WTC11 (cell line): ENCODE data around the gene DHX30.

Experiments used
- CREB1 ChIP-seq: sonication (generic); formaldehyde crosslinking; IDR thresholded peaks from 2 replicates; pipeline ENCODE4 v1.8.0; 2023; ENCODE audit warnings: mild to moderate bottlenecking, missing genetic modification reagents
- CTCF ChIP-seq: fragments of 200-600 bp; IDR thresholded peaks from 2 replicates; pipeline ENCODE4 v1.8.0; 2022; ENCODE audit warnings: antibody characterized with exemption
- KAT7 ChIP-seq: sonication (generic); formaldehyde crosslinking; IDR thresholded peaks from 2 replicates; pipeline ENCODE4 v1.8.1; 2023; ENCODE audit warnings: missing genetic modification reagents, mild to moderate bottlenecking, borderline replicate concordance
- NFYB ChIP-seq: sonication (generic); formaldehyde crosslinking; conservative IDR thresholded peaks from 2 replicates; pipeline ENCODE4 v1.8.0; 2022; ENCODE audit warnings: low read depth, missing genetic modification reagents
- NR3C1 ChIP-seq: sonication (generic); formaldehyde crosslinking; conservative IDR thresholded peaks from 2 replicates; pipeline ENCODE4 v1.8.1; 2023; ENCODE audit warnings: low read depth, mild to moderate bottlenecking, missing genetic modification reagents
- SMAD4 ChIP-seq: sonication (generic); formaldehyde crosslinking; IDR thresholded peaks from 2 replicates; pipeline ENCODE4 v1.8.0; 2022; ENCODE audit warnings: mild to moderate bottlenecking, missing genetic modification reagents
- USF2 ChIP-seq: sonication (generic); formaldehyde crosslinking; IDR thresholded peaks from 2 replicates; pipeline ENCODE4 v1.8.1; 2023; ENCODE audit warnings: mild to moderate bottlenecking, missing genetic modification reagents, moderate library complexity
- ZNF138 ChIP-seq: sonication (generic); formaldehyde crosslinking; conservative IDR thresholded peaks from 2 replicates; pipeline ENCODE4 v1.8.1; 2022; ENCODE audit warnings: mild to moderate bottlenecking, moderate library complexity, missing genetic modification reagents
- ZNF396 ChIP-seq: fragments of 250-450 bp; sonication (Bioruptor Pico); IDR thresholded peaks from 2 replicates; pipeline ENCODE4 v1.8.0; 2021; ENCODE audit warnings: mild to moderate bottlenecking, moderate library complexity, borderline replicate concordance
- ZNF423 ChIP-seq: fragments of 250-450 bp; sonication (Bioruptor Pico); IDR thresholded peaks from 2 replicates; pipeline ENCODE4 v2.1.2; 2022; ENCODE audit warnings: mild to moderate bottlenecking, moderate library complexity

GRCh38 chr3:47849186-47849698 is 46.3 kb downstream of the DHX30 start:
- no peak for TF ChIP-seq ZNF423
- no peak for TF ChIP-seq CTCF
- no peak for TF ChIP-seq CREB1 (CRISPR knock-in tag)
- TF ChIP-seq USF2 (CRISPR knock-in tag), result no peak
- TF ChIP-seq NFYB, result no peak
- no peak for TF ChIP-seq KAT7 (CRISPR knock-in tag)
- no peak for TF ChIP-seq ZNF138 (CRISPR knock-in tag)
- no peak for TF ChIP-seq NR3C1 (CRISPR knock-in tag)
- no peak for TF ChIP-seq SMAD4
- TF ChIP-seq ZNF396, result no peak
